ENCODE measurements around the gene ZKSCAN5. TPM values are rescaled to one million over a fixed set of nuclear protein-coding genes. Genes with fewer than 3 reads are reported as not detected.

ZKSCAN5 gene
- total and polyA plus RNA-seq, 2 donors (not counting 1 experiment from before 2014, with no cell fraction given): 9.6 to 17.5 TPM

DNA sequence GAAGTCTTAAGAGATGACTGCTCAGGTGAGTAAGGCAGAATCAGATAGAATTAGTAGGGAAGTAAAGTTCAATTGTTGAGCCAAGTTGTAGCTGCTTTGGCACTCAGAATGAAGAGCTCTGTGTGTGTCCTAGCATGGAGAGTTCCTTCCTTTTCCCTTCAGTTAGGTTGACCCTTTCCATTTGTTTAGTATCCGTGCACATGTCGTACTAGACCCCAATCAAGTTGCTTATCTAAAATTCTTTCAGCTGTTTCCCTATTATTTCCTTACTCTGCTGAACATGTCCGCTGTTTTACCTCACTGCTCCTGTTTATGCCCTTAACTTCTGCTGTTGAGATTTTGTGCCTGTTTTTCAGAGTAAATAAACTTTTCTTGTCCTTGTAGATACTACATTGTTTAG is 67.3 kb downstream of the ZKSCAN5 start:
- Histone ChIP-seq H3K27me3 (ENCODE audit: control insufficient read depth, insufficient read depth, low read length) (no peaks in the 10 kb centered on the region), H3K79me2 (ENCODE audit: control insufficient read depth, insufficient read depth, low read length) (peaks cover 6% of the 10 kb centered on the region), H3K27ac (ENCODE audit: insufficient read depth, low read length) (no peak overlapping the region), H3K4me2 (ENCODE audit: extremely low read depth, insufficient read depth, low read length) (no peak overlapping the region), H2AFZ (ENCODE audit: low read length) (no peak overlapping the region), H3K36me3 (ENCODE audit: control insufficient read depth, insufficient read depth, low read length) (peaks cover 14% of the 10 kb centered on the region), H4K20me1 (ENCODE audit: control insufficient read depth, extremely low read depth, insufficient read depth, low read length) (no peaks in the 10 kb centered on the region), H3K4me3 (replicated peaks in 1 of 4; ENCODE audit: control extremely low read depth in 1 of 4, insufficient read depth in 1 of 4, low read depth in 3 of 4, low read length in 4 of 4) (no peak overlapping the region), H3K9me3 (ENCODE audit: control insufficient read depth, insufficient read depth, low read depth, low read length) (no peaks in the 10 kb centered on the region), H3K4me1 (ENCODE audit: control insufficient read depth, extremely low read depth, insufficient read depth, low read length) (no peaks in the 10 kb centered on the region), H3K9ac (ENCODE audit: insufficient read depth, low read length) (no peak overlapping the region)
- DNase-seq (ENCODE audit: low read depth in 2 of 2): no peak
- TF ChIP-seq, protein P1, sequence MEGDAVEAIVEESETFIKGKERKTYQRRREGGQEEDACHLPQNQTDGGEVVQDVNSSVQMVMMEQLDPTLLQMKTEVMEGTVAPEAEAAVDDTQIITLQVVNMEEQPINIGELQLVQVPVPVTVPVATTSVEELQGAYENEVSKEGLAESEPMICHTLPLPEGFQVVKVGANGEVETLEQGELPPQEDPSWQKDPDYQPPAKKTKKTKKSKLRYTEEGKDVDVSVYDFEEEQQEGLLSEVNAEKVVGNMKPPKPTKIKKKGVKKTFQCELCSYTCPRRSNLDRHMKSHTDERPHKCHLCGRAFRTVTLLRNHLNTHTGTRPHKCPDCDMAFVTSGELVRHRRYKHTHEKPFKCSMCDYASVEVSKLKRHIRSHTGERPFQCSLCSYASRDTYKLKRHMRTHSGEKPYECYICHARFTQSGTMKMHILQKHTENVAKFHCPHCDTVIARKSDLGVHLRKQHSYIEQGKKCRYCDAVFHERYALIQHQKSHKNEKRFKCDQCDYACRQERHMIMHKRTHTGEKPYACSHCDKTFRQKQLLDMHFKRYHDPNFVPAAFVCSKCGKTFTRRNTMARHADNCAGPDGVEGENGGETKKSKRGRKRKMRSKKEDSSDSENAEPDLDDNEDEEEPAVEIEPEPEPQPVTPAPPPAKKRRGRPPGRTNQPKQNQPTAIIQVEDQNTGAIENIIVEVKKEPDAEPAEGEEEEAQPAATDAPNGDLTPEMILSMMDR (conservative IDR thresholded peaks at IDR 0.05 in 1 of 2, IDR thresholded peaks at IDR 0.05 in 1 of 2; ENCODE audit: low read depth in 1 of 2, low read length in 2 of 2): no peak
- no peak for TF ChIP-seq EZH2 (IDR thresholded peaks at IDR 0.05; ENCODE audit: low read length, missing control alignments)

DNA sequence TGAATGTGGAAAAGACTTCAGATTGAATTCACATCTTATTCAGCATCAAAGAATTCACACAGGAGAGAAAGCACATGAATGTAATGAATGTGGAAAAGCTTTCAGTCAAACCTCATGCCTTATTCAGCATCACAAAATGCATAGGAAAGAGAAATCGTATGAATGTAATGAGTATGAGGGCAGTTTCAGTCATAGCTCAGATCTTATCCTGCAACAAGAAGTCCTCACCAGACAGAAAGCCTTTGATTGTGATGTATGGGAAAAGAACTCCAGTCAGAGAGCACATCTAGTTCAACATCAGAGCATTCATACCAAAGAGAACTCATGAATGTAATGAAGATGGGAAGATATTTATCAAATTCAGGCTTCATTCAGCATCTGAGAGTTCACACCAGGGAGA is 68.8 kb downstream of the ZKSCAN5 start:
- DNase-seq (ENCODE audit: low read depth in 2 of 2): no peak
- no peaks in the 10 kb centered on the region for H3K27me3 ChIP-seq (ENCODE audit: control insufficient read depth, insufficient read depth, low read length)
- TF ChIP-seq EZH2 (IDR thresholded peaks at IDR 0.05; ENCODE audit: low read length, missing control alignments): no peak
- TF ChIP-seq, protein P1 (conservative IDR thresholded peaks at IDR 0.05 in 1 of 2, IDR thresholded peaks at IDR 0.05 in 1 of 2; ENCODE audit: low read depth in 1 of 2, low read length in 2 of 2): no peak
- H3K79me2 ChIP-seq (ENCODE audit: control insufficient read depth, insufficient read depth, low read length): peaks cover 3% of the 10 kb centered on the region
- no peaks in the 10 kb centered on the region for H3K4me1 ChIP-seq (ENCODE audit: control insufficient read depth, extremely low read depth, insufficient read depth, low read length)
- H3K27ac ChIP-seq (ENCODE audit: insufficient read depth, low read length): no peak overlapping the region
- no peak overlapping the region for H3K9ac ChIP-seq (ENCODE audit: insufficient read depth, low read length)
- H3K36me3 ChIP-seq (ENCODE audit: control insufficient read depth, insufficient read depth, low read length): peaks cover 14% of the 10 kb centered on the region
- H2AFZ ChIP-seq (ENCODE audit: low read length): no peak overlapping the region
- H3K4me3 ChIP-seq (replicated peaks in 1 of 4; ENCODE audit: control extremely low read depth in 1 of 4, insufficient read depth in 1 of 4, low read depth in 3 of 4, low read length in 4 of 4): no peak overlapping the region
- no peak overlapping the region for H3K4me2 ChIP-seq (ENCODE audit: extremely low read depth, insufficient read depth, low read length)
- no peaks in the 10 kb centered on the region for H3K9me3 ChIP-seq (ENCODE audit: control insufficient read depth, insufficient read depth, low read depth, low read length)
- H4K20me1 ChIP-seq (ENCODE audit: control insufficient read depth, extremely low read depth, insufficient read depth, low read length): no peaks in the 10 kb centered on the region

DNA sequence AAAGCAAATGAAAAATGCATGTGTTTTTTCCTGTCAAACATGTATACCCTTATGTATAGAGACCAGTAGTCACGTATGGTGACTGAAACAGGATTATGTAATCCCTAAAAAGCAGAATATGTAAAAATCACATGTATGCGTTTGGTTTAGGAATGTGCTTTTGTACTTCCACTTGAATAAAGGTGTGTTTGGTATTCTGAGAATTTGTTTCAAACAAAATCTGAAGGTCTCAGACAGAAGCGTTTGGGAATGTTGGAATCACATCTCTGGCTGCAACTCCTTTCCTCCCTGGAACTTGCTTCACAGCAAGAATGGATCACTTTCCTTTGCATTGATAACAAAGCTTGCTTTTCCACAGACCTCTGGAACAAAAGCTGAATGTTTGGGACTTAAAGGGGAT is 71.8 kb downstream of the ZKSCAN5 start:
- Histone ChIP-seq H3K36me3 (ENCODE audit: control insufficient read depth, insufficient read depth, low read length) (peaks cover 9% of the 10 kb centered on the region), H3K4me2 (ENCODE audit: extremely low read depth, insufficient read depth, low read length) (no peak overlapping the region), H3K79me2 (ENCODE audit: control insufficient read depth, insufficient read depth, low read length) (no peaks in the 10 kb centered on the region), H3K9me3 (ENCODE audit: control insufficient read depth, insufficient read depth, low read depth, low read length) (no peaks in the 10 kb centered on the region), H3K4me1 (ENCODE audit: control insufficient read depth, extremely low read depth, insufficient read depth, low read length) (peaks cover 7% of the 10 kb centered on the region), H3K27me3 (ENCODE audit: control insufficient read depth, insufficient read depth, low read length) (no peaks in the 10 kb centered on the region), H2AFZ (ENCODE audit: low read length) (no peak overlapping the region), H4K20me1 (ENCODE audit: control insufficient read depth, extremely low read depth, insufficient read depth, low read length) (no peaks in the 10 kb centered on the region), H3K9ac (ENCODE audit: insufficient read depth, low read length) (no peak overlapping the region), H3K4me3 (replicated peaks in 1 of 4; ENCODE audit: control extremely low read depth in 1 of 4, insufficient read depth in 1 of 4, low read depth in 3 of 4, low read length in 4 of 4) (no peak overlapping the region), H3K27ac (ENCODE audit: insufficient read depth, low read length) (no peak overlapping the region)
- no peak for DNase-seq (ENCODE audit: low read depth in 2 of 2)
- TF ChIP-seq EZH2 (IDR thresholded peaks at IDR 0.05; ENCODE audit: low read length, missing control alignments): no peak
- TF ChIP-seq, protein P1 (conservative IDR thresholded peaks at IDR 0.05 in 1 of 2, IDR thresholded peaks at IDR 0.05 in 1 of 2; ENCODE audit: low read depth in 1 of 2, low read length in 2 of 2): no peak
